ENCODE measurements around the gene EPHA1.
"Not testable (repeated sequence)": the region's sequence is repeated elsewhere in the genome, so short reads cannot be mapped to it uniquely, and the experiment has no call there.

EPHA1 gene

GRCh38 chr7:143429770-143430698, 21.4 kb upstream of the EPHA1 start:
- DNase-seq (ENCODE audit: low read depth), result no peak

GRCh38 chr7:143426479-143427142, 18.0 kb upstream of the EPHA1 start:
- DNase-seq (ENCODE audit: low read depth), result no peak

- DNase-seq (ENCODE audit: low read depth), result not testable (repeated sequence)
Measured at GRCh38 chr7:143424476-143424875, 15.8 kb upstream of the EPHA1 start.

GRCh38 chr7:143422033-143422432, 13.4 kb upstream of the EPHA1 start:
- DNase-seq (ENCODE audit: low read depth), result no peak

- not testable (repeated sequence) for DNase-seq (ENCODE audit: low read depth)
Measured at GRCh38 chr7:143420624-143421023, 12.0 kb upstream of the EPHA1 start.

GRCh38 chr7:143419880-143420279, 11.2 kb upstream of the EPHA1 start:
- DNase-seq (ENCODE audit: low read depth), result no peak

GRCh38 chr7:143418681-143419458, 10.2 kb upstream of the EPHA1 start:
- DNase-seq (ENCODE audit: low read depth), result no peak

GRCh38 chr7:143417734-143418383, 9.2 kb upstream of the EPHA1 start:
- DNase-seq (ENCODE audit: low read depth), result no peak

GRCh38 chr7:143416565-143417149, 8.0 kb upstream of the EPHA1 start:
- DNase-seq (ENCODE audit: low read depth), result no peak

- no peak for DNase-seq (ENCODE audit: low read depth)
Measured at GRCh38 chr7:143415742-143416397, 7.2 kb upstream of the EPHA1 start.

- not testable (repeated sequence) for DNase-seq (ENCODE audit: low read depth)
Measured at GRCh38 chr7:143415209-143415608, 6.6 kb upstream of the EPHA1 start.

GRCh38 chr7:143413123-143413522, 4.5 kb upstream of the EPHA1 start:
- DNase-seq (ENCODE audit: low read depth), result no peak

GRCh38 chr7:143411976-143412708, 3.5 kb upstream of the EPHA1 start:
- DNase-seq (ENCODE audit: low read depth), result no peak

- no peak for DNase-seq (ENCODE audit: low read depth)
Measured at GRCh38 chr7:143410521-143411004, 1.9 kb upstream of the EPHA1 start.

GRCh38 chr7:143408252-143408685, 387 bp downstream of the EPHA1 start:
- no peak for DNase-seq (ENCODE audit: low read depth)

GRCh38 chr7:143407287-143408251, 1.1 kb downstream of the EPHA1 start:
- DNase-seq (ENCODE audit: low read depth), result no peak

- no peak for DNase-seq (ENCODE audit: low read depth)
Measured at GRCh38 chr7:143406002-143406357, 2.7 kb downstream of the EPHA1 start.

- DNase-seq (ENCODE audit: low read depth), result no peak
Measured at GRCh38 chr7:143405173-143406001, 3.3 kb downstream of the EPHA1 start.
